HepG2 (cell line): ENCODE results near the gene RHBDD2. TPM values are rescaled to one million over a fixed set of nuclear protein-coding genes. Genes with fewer than 3 reads are reported as not detected.

Experiments
- ARID5B ChIP-seq: IDR thresholded peaks from 2 replicates; pipeline ENCODE4 v1.4.0; 2020; ENCODE audit warnings: mild to moderate bottlenecking, missing genetic modification reagents
- ATF2 ChIP-seq: sonication (generic); formaldehyde crosslinking; IDR thresholded peaks from 2 replicates; pipeline ENCODE4 v1.4.0; 2020; ENCODE audit warnings: missing genetic modification reagents
- CCDC6 ChIP-seq: sonication (generic); formaldehyde crosslinking; IDR thresholded peaks from 2 replicates; pipeline ENCODE4 v1.8.1; 2022; ENCODE audit warnings: mild to moderate bottlenecking, missing genetic modification reagents, moderate library complexity
- GABPB1 ChIP-seq: IDR thresholded peaks from 2 replicates; pipeline ENCODE4 v1.6.1; 2016; ENCODE audit warnings: mild to moderate bottlenecking, missing genetic modification reagents, moderate library complexity, missing compliant biosample characterization
- GLMP ChIP-seq: sonication (generic); formaldehyde crosslinking; IDR thresholded peaks from 2 replicates; pipeline ENCODE4 v1.9.0; 2021; ENCODE audit warnings: missing genetic modification reagents, mild to moderate bottlenecking, borderline replicate concordance
- MAF1 ChIP-seq: sonication (generic); formaldehyde crosslinking; IDR thresholded peaks from 2 replicates; pipeline ENCODE4 v1.5.0; 2020; ENCODE audit warnings: missing genetic modification reagents, borderline replicate concordance
- PRDM10 ChIP-seq: sonication (generic); formaldehyde crosslinking; IDR thresholded peaks from 2 replicates; pipeline ENCODE4 v1.4.0; 2020; ENCODE audit warnings: low read depth, missing genetic modification reagents
- TBP ChIP-seq: sonication (generic); formaldehyde crosslinking; IDR thresholded peaks from 2 replicates; pipeline ENCODE4 v1.5.0; 2020; ENCODE audit warnings: missing genetic modification reagents
- TSC22D2 ChIP-seq: sonication (generic); formaldehyde crosslinking; IDR thresholded peaks from 2 replicates; pipeline ENCODE4 v1.5.1; 2020; ENCODE audit warnings: missing genetic modification reagents, mild to moderate bottlenecking, borderline replicate concordance
- ZBTB26 ChIP-seq: IDR thresholded peaks from 2 replicates; pipeline ENCODE4 v1.6.1; 2016; ENCODE audit warnings: missing compliant biosample characterization, missing genetic modification reagents, borderline replicate concordance
- ZFP36 ChIP-seq: fragments of 150-350 bp; IDR thresholded peaks from 2 replicates; pipeline ENCODE4 v1.6.1; 2018; ENCODE audit warnings: borderline replicate concordance, low read length, low read depth; ENCODE audit not compliant: partially characterized antibody
- ZNF33A ChIP-seq: sonication (generic); formaldehyde crosslinking; IDR thresholded peaks from 2 replicates; pipeline ENCODE4 v1.5.1; 2020; ENCODE audit warnings: missing genetic modification reagents, mild to moderate bottlenecking, moderate library complexity, borderline replicate concordance
- ZNF547 ChIP-seq: sonication (generic); formaldehyde crosslinking; IDR thresholded peaks from 2 replicates; pipeline ENCODE4 v1.5.1; 2020; ENCODE audit warnings: mild to moderate bottlenecking, missing genetic modification reagents
- ZNF7 ChIP-seq: IDR thresholded peaks from 2 replicates; pipeline ENCODE4 v1.6.1; 2016; ENCODE audit warnings: missing biosample characterization, missing genetic modification reagents
- ZNF709 ChIP-seq: sonication (generic); formaldehyde crosslinking; IDR thresholded peaks from 2 replicates; pipeline ENCODE4 v1.5.0; 2020; ENCODE audit warnings: mild to moderate bottlenecking, missing genetic modification reagents
- ZSCAN9 ChIP-seq: IDR thresholded peaks from 2 replicates; pipeline ENCODE4 v1.6.1; 2016; ENCODE audit warnings: borderline replicate concordance
- polyA plus RNA-seq, 8 experiments: library from polyadenylated mRNA; depleted of rRNA in 3 of 8; stranded (reverse) in 7 of 8; unstranded in 1 of 8; fragments of >200 nt; fragmentation: Illumina TruSeq in 4 of 8; extraction: Trizol in 4 of 8; gene quantifications; 2 replicates each; pipeline versions ENCODE4 v1.2.1 to v1.2.3, GENCODE V29; 2011 to 2016; ENCODE audit warnings: low read depth in 4 of 8, missing spikeins in 1 of 8, mixed read lengths in 1 of 8; ENCODE audit not compliant: insufficient read depth in 1 of 8
- total RNA-seq, 5 experiments: library from RNA; depleted of rRNA; stranded (reverse); fragments of >200 nt; fragmentation: Illumina TruSeq; extraction: Trizol; gene quantifications; 2 replicates each; pipeline ENCODE4 v1.2.3, GENCODE V29; 2016; ENCODE audit warnings: low read depth in 1 of 5

The RHBDD2 gene
- total and polyA plus RNA-seq, 2 of the 13 experiments (the other 11 are each of a cell fraction or from before 2014, with no cell fraction given) = 23.1 to 26.4 TPM

GRCh38 chr7:75905785-75906604 lies 27.2 kb downstream of the RHBDD2 start (continued):
- peak; percentile 89 for TF ChIP-seq PRDM10
- TF ChIP-seq CCDC6 (CRISPR knock-in tag) = no peak
- TF ChIP-seq GABPB1 (CRISPR knock-in tag) = peak; percentile 54
- peak; percentile 56; the same call in 1 of the 2 replicates for TF ChIP-seq ZNF709 (CRISPR knock-in tag)
- TF ChIP-seq ZNF7 = no peak
- peak; percentile 19; the same call in 1 of the 2 replicates for TF ChIP-seq ZBTB26 (CRISPR knock-in tag)
- TF ChIP-seq ARID5B = peak; percentile 84
- TF ChIP-seq MAF1 (CRISPR knock-in tag) = no peak
- peak; percentile 96 for TF ChIP-seq ZFP36
- TF ChIP-seq ATF2 (CRISPR knock-in tag) = peak; percentile 61; the same call in 1 of the 2 replicates
- TF ChIP-seq TSC22D2 (CRISPR knock-in tag) = 0 out of 2 replicates have a peak, but pooled peaks have one; percentile 71
- peak; percentile 76; the same call in 1 of the 2 replicates for TF ChIP-seq ZNF547 (CRISPR knock-in tag)
- TF ChIP-seq GLMP (CRISPR knock-in tag) = no peak
- TF ChIP-seq ZNF33A = peak; percentile 72; the same call in 1 of the 2 replicates
- no peak for TF ChIP-seq TBP
- TF ChIP-seq ZSCAN9 = no peak; the same call in 1 of the 2 replicates
